Psoas muscle (tissue), 8 donors: ENCODE data around the gene RAB33B. TPM values are rescaled to one million over a fixed set of nuclear protein-coding genes. Genes with fewer than 3 reads are reported as not detected.

Source experiments
- ATAC-seq, 4 donors: fragments of 200-7000 bp; cut with Tn5 transposase; one replicate each; pipeline ENCODE4 v1.9.1; 2020; ENCODE audit warnings: moderate library complexity in 3 of 4, mild to moderate bottlenecking in 2 of 4
- DNase-seq, 2 donors: peaks; one replicate each; pipeline ENCODE4 v3.0.0-alpha.2; 2020
- H3K27ac ChIP-seq: fragments of 200-600 bp; one replicate; pipeline ENCODE4 v1.8.0; 2022
- H3K27me3 ChIP-seq, 3 donors: fragments of 200-600 bp in 1 of 3; one replicate each; pipeline versions ENCODE4 v1.6.1 to v1.8.0; 2013 to 2022; ENCODE audit warnings: low read length in 2 of 3, mild to moderate bottlenecking in 2 of 3, moderate library complexity in 1 of 3; ENCODE audit not compliant: insufficient read depth in 3 of 3
- H3K36me3 ChIP-seq, 2 donors: fragments of 200-600 bp in 1 of 2; one replicate each; pipeline versions ENCODE4 v1.6.1 to v1.8.0; 2013 to 2022; ENCODE audit warnings: low read depth in 1 of 2, mild to moderate bottlenecking in 1 of 2, moderate library complexity in 1 of 2; ENCODE audit not compliant: insufficient read depth in 1 of 2
- H3K4me1 ChIP-seq: fragments of 200-600 bp; one replicate; pipeline ENCODE4 v1.8.0; 2022
- H3K4me3 ChIP-seq: fragments of 200-600 bp; one replicate; pipeline ENCODE4 v1.8.0; 2022; ENCODE audit warnings: mild to moderate bottlenecking
- H3K9me3 ChIP-seq: fragments of 200-600 bp; one replicate; pipeline ENCODE4 v1.8.0; 2022
- WGBS, 3 donors: extraction: QIAGEN DNeasy Blood & Tissue Kit; methylation state at CpG; one replicate each; pipeline versions ENCODE4 v1.1.6 to v1.1.7; 2013; 5-methylcytosine and 5-hydroxymethylcytosine counted together
- intact Hi-C, 2 donors: fragments of 100-400 bp; cut with DNase I; formaldehyde crosslinking; loops; one replicate each; pipeline versions ENCODE4 v1.11.0 to v1.14.2; 2022
- polyA plus RNA-seq, 3 donors: library from polyadenylated mRNA; stranded (reverse); fragments of 200-250 nt; gene quantifications; one replicate each; pipeline ENCODE4 v1.2.3, GENCODE V29; 2013
- total RNA-seq, 4 donors: library from RNA; stranded (reverse); fragmentation: NEBNext Ultra II Directional in 2 of 4; extraction: Animal tissue kit (Norgen Biotek cat#: 25700) in 2 of 4; gene quantifications; one replicate each; pipeline versions ENCODE4 v1.2.1 to v1.2.4, GENCODE V29; 2021 to 2023
- TF ChIP-seq, protein P1 (sequence below): fragments of 200-600 bp; IDR thresholded peaks from one replicate; pipeline ENCODE4 v1.8.0; 2022; ENCODE audit warnings: antibody characterized with exemption
- donor health status: healthy with polysubstance abuse.
- donor health status: DM: no; HTN: no; CAD: no; lungs with moderate emphysema.
- donor health status: Bipolar disorder and iron deficiency.
- donor health status: healthy.
- donor health status: DM: yes; HTN: yes; CAD: no.
- donor health status: DM: no; HTN: no; CAD: no.
- donor health status: DM: no; HTN: no; CAD: no.
- donor health status: DM: yes; HTN: yes; CAD: no.

RAB33B gene
- total and polyA plus RNA-seq, 7 donors, result 1.3 to 4.0 (median 3.4) TPM

GRCh38 chr4:139451997-139452396 lies 1.9 kb upstream of the RAB33B start:
- intact Hi-C loops, result no loop called here
- ATAC-seq, result no peak
- Histone ChIP-seq H3K27me3 (no peaks in the 10 kb centered on the region), H3K4me3 (no peak overlapping the region), H3K36me3 (no peaks in the 10 kb centered on the region), H3K27ac (no peak overlapping the region), H3K4me1 (peaks cover 16% of the 10 kb centered on the region), H3K9me3 (no peaks in the 10 kb centered on the region)
- TF ChIP-seq, protein P1, sequence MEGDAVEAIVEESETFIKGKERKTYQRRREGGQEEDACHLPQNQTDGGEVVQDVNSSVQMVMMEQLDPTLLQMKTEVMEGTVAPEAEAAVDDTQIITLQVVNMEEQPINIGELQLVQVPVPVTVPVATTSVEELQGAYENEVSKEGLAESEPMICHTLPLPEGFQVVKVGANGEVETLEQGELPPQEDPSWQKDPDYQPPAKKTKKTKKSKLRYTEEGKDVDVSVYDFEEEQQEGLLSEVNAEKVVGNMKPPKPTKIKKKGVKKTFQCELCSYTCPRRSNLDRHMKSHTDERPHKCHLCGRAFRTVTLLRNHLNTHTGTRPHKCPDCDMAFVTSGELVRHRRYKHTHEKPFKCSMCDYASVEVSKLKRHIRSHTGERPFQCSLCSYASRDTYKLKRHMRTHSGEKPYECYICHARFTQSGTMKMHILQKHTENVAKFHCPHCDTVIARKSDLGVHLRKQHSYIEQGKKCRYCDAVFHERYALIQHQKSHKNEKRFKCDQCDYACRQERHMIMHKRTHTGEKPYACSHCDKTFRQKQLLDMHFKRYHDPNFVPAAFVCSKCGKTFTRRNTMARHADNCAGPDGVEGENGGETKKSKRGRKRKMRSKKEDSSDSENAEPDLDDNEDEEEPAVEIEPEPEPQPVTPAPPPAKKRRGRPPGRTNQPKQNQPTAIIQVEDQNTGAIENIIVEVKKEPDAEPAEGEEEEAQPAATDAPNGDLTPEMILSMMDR, result no peak
- WGBS, 3 donors, result 91 to 100% (median 97%) methylated on average over 1 of the region's 1 CpG
- no peak for DNase-seq

- intact Hi-C loops, result no loop called here
- peak in 3 of 4 donors; percentile 19 to 45 (median 26) for ATAC-seq
- Histone ChIP-seq H3K4me1 (peaks cover 21% of the 10 kb centered on the region), H3K4me3 (peak overlapping the region; percentile 87), H3K9me3 (no peaks in the 10 kb centered on the region), H3K36me3 (no peaks in the 10 kb centered on the region), H3K27me3 (no peaks in the 10 kb centered on the region), H3K27ac (peak overlapping the region; percentile 94)
- TF ChIP-seq, protein P1, result no peak
- DNase-seq, result no peak
- WGBS, 3 donors, result 4% methylated on average over 15 of the region's 15 CpGs
Measured at GRCh38 chr4:139453041-139453370, 915 bp upstream of the RAB33B start.

DNA sequence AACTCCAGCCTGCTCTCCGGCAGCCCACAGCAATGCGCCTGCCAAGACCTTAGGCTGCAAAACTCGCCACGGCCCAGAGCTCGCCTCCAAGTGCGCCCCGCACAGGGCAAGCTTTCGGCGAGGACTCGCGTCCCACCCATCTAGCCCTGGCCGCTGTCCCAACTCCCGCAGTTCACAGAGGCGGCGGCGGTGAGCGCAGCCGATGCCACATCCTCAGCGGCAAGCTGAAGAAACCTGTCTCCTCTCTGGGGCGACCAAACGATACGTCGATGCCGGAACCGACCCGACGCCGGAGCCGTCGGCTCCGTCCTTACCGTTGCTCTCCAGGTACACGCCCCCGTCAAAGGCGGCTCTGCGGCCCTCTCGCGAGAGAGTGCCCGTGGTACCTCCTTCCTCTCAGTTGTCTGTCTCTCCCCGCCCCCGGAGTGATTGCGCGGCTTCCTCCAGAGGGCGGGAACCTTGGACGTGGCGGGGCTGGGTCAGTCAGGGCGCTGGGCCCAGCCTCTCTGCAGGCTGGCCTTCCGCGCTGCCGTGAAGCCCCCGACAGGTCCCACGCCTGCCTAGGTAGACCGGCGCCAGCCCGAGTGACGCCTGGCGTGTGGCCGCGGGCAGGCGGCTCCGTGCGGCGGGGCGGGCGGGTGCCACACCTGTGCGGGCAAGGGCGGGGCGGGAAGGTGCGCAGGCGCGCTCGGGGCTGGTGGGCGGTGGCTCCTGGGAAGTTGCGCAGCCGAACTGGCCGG lies 380 bp upstream of the RAB33B start:
- peak; percentile 96 to 97 (median 97) for ATAC-seq
- H3K27ac ChIP-seq, result peak overlapping the region; percentile 94
- 0% methylated on average over 54 to 76 of the region's 76 CpGs for WGBS, 3 donors
- TF ChIP-seq, protein P1, result peak; percentile 5
- H3K36me3 ChIP-seq, result no peaks in the 10 kb centered on the region
- peak overlapping the region; percentile 87 for H3K4me3 ChIP-seq
- peak; percentile 98 to 99 for DNase-seq
- intact Hi-C loops, result no loop called here
- H3K9me3 ChIP-seq, result no peaks in the 10 kb centered on the region
- H3K4me1 ChIP-seq, result peaks cover 23% of the 10 kb centered on the region
- no peaks in the 10 kb centered on the region for H3K27me3 ChIP-seq

- Histone ChIP-seq H3K4me3 (peak overlapping the region; percentile 87), H3K4me1 (peaks cover 23% of the 10 kb centered on the region), H3K27me3 (no peaks in the 10 kb centered on the region), H3K27ac (peak overlapping the region; percentile 10), H3K36me3 (no peaks in the 10 kb centered on the region), H3K9me3 (no peaks in the 10 kb centered on the region)
- 42 to 58% (median 47%) methylated on average over 6 of the region's 6 CpGs for WGBS, 3 donors
- ATAC-seq (no peak), DNase-seq (no peak)
- TF ChIP-seq, protein P1, result no peak
- intact Hi-C loops, result loop anchor here in 1 of 2 donors (5.0 kb wide), 1 partner anchor 52 kb away; no protein-coding TSS in a partner anchor
Measured at GRCh38 chr4:139455126-139455538, 1.2 kb downstream of the RAB33B start.

- Histone ChIP-seq H3K4me3 (no peak overlapping the region), H3K4me1 (peaks cover 23% of the 10 kb centered on the region), H3K9me3 (no peaks in the 10 kb centered on the region), H3K27ac (no peak overlapping the region), H3K27me3 (no peaks in the 10 kb centered on the region), H3K36me3 (no peaks in the 10 kb centered on the region)
- 58 to 79% (median 60%) methylated on average over 4 of the region's 4 CpGs for WGBS, 3 donors
- DNase-seq, result no peak
- ATAC-seq, result no peak
- TF ChIP-seq, protein P1, result no peak
- intact Hi-C loops, result loop anchor here in 1 of 2 donors (5.0 kb wide), 1 partner anchor 50 kb away; no protein-coding TSS in a partner anchor
Measured at GRCh38 chr4:139457318-139457717, 3.4 kb downstream of the RAB33B start.
